Spleen (tissue), 11 donors: ENCODE results near the gene SLC8B1. TPM values are rescaled to one million over a fixed set of nuclear protein-coding genes. Genes with fewer than 3 reads are reported as not detected.

ENCODE experiments used
- DNase-seq: peaks from one replicate; pipeline ENCODE4 v3.0.0-alpha.2; 2020
- H3K27ac ChIP-seq, 8 donors: fragments of 200-600 bp; sonication (generic) in 7 of 8; 1 replicate in 4 of 8; 2 replicates in 4 of 8; pipeline versions ENCODE4 v1.5.0 to v1.8.0; 2016 to 2021; ENCODE audit warnings: inconsistent platforms in 4 of 8, mild to moderate bottlenecking in 4 of 8, moderate library complexity in 1 of 8
- H3K27me3 ChIP-seq, 7 donors: fragments of 200-600 bp; sonication (generic) in 6 of 7; replicated peaks in 1 of 7; 1 replicate in 4 of 7; 2 replicates in 3 of 7; pipeline versions ENCODE4 v1.5.0 to v1.8.0; 2016 to 2021; ENCODE audit warnings: inconsistent platforms in 3 of 7, mild to moderate bottlenecking in 1 of 7
- H3K36me3 ChIP-seq, 6 donors: fragments of 200-600 bp; sonication (generic) in 5 of 6; 1 replicate in 4 of 6; 2 replicates in 2 of 6; pipeline versions ENCODE4 v1.5.0 to v1.8.0; 2016 to 2021; ENCODE audit warnings: inconsistent platforms in 2 of 6
- H3K4me1 ChIP-seq, 6 donors: fragments of 200-600 bp; sonication (generic) in 5 of 6; 1 replicate in 3 of 6; 2 replicates in 3 of 6; pipeline versions ENCODE4 v1.5.0 to v1.8.0; 2016 to 2021; ENCODE audit warnings: inconsistent platforms in 3 of 6
- H3K4me3 ChIP-seq, 8 donors: fragments of 200-600 bp; sonication (generic) in 7 of 8; 1 replicate in 4 of 8; 2 replicates in 4 of 8; pipeline versions ENCODE4 v1.5.0 to v1.8.0; 2016 to 2021; ENCODE audit warnings: inconsistent platforms in 4 of 8, mild to moderate bottlenecking in 4 of 8, moderate library complexity in 2 of 8
- H3K9me3 ChIP-seq, 8 donors: fragments of 200-600 bp; sonication (generic) in 7 of 8; 1 replicate in 4 of 8; 2 replicates in 4 of 8; pipeline versions ENCODE4 v1.5.0 to v1.8.0; 2016 to 2021; ENCODE audit warnings: inconsistent platforms in 4 of 8
- POLR2A ChIP-seq, 3 donors: fragments of 450-650 bp; IDR thresholded peaks; one replicate each; pipeline ENCODE4 v1.5.1; 2017; ENCODE audit warnings: antibody characterized with exemption in 3 of 3, mild to moderate bottlenecking in 1 of 3
- POLR2AphosphoS5 ChIP-seq, 3 donors: sonication (generic); formaldehyde crosslinking; IDR thresholded peaks; one replicate each; pipeline ENCODE4 v1.5.1; 2017; ENCODE audit warnings: antibody characterized with exemption in 3 of 3
- WGBS, 5 donors: extraction: QIAGEN DNeasy Blood & Tissue Kit in 3 of 5; methylation state at CpG; one replicate each; pipeline versions ENCODE4 v1.1.5 to v1.1.7; 2013 to 2018; 5-methylcytosine and 5-hydroxymethylcytosine counted together
- intact Hi-C: fragments of 100-400 bp; cut with DNase I; formaldehyde crosslinking; loops from one replicate; pipeline ENCODE4 v1.15.0; 2023; ENCODE audit warnings: low total_unique reads
- polyA plus RNA-seq, 3 donors: library from polyadenylated mRNA; stranded (reverse); fragments of 200-250 nt; gene quantifications; one replicate each; pipeline ENCODE4 v1.2.1, GENCODE V29; 2013
- total RNA-seq, 7 donors: library from RNA; depleted of rRNA in 3 of 7; stranded (reverse); fragments of >200 nt in 3 of 7; fragmentation: NEBNext Ultra II Directional in 4 of 7; extraction: Animal tissue kit (Norgen Biotek cat#: 25700) in 4 of 7; gene quantifications; one replicate each; pipeline versions ENCODE4 v1.1.0 to v1.2.1, GENCODE V29; 2016 to 2021
- TF ChIP-seq, protein P1 (sequence below), 11 experiments: fragments of 200-600 bp in 7 of 11; fragments of 450-650 bp in 4 of 11; sonication (generic) in 4 of 11; IDR thresholded peaks in 8 of 11; conservative IDR thresholded peaks in 3 of 11; 1 replicate in 7 of 11; 2 replicates in 4 of 11; pipeline versions ENCODE4 v1.4.0 to v1.8.0; 2016 to 2021; ENCODE audit warnings: antibody characterized with exemption in 11 of 11, inconsistent platforms in 4 of 11, mild to moderate bottlenecking in 1 of 11
- donor health status: healthy with polysubstance abuse.
- donor health status: DM: no; HTN: no; CAD: no; lungs with moderate emphysema.
- donor health status: DM: no; HTN: no; CAD: no.
- donor health status: Bipolar disorder and iron deficiency.
- donor health status: healthy.
- donor health status: DM: no; HTN: no; CAD: no.
- donor health status: DM: yes; HTN: yes; CAD: no.

SLC8B1 gene
- total and polyA plus RNA-seq, 10 donors: 15.0 to 126 (median 71.1) TPM

DNA sequence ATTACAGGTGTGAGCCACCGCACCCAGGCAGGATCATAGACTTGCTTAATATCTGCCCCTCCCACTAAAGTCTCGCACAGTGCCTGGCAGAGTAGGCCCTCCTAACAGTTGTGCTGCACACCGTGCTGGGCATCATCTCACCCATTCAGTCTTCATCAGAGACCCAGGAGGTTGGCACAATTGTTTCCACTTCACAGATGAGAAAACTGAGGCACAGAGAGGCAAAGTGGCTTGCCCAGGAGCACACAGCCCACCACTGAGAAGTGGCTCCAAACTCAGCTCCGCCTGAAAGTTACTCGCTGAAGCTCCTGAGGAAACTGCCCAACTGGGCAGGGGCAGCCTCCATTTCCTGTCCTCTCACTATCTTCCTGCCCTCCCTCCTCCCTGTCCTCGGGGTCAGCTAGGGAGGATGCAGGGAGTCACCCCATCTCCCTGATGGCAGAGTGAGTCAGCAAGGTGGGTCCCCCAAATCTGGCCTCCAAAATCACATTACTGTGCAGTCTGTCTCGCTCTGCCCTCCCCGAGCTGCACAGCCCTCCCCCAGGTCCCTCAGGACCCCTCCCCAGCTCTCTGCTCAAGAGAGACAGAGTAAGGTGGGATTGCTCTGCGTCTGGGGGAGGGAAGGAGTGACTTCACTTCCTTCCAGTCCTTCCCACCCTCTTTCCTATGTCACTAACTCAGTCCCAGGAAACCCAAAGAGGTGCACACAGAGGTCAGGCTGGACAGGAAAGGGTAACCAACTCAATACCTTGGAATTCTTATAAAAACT is 5.7 kb downstream of the SLC8B1 start:
- DNase-seq: no peak
- peak overlapping the region in 1 of 8 donors; percentile 6 for H3K4me3 ChIP-seq
- H3K36me3 ChIP-seq: peaks cover 0 to 89% (median 21%) of the 10 kb centered on the region in 6 donors
- H3K4me1 ChIP-seq: peaks cover 17 to 96% (median 59%) of the 10 kb centered on the region in 6 donors
- peak overlapping the region in 7 of 8 donors; percentile 8 to 71 (median 44) for H3K27ac ChIP-seq
- intact Hi-C loops: loop anchor here (10.0 kb wide), 1 partner anchor 96 kb away; the partner anchor contains the start of gene SDSL
- H3K9me3 ChIP-seq: no peaks in the 10 kb centered on the region
- 66 to 76% (median 72%) methylated on average over 9 of the region's 9 CpGs for WGBS, 5 donors
- peak in 2 of 3 donors; percentile 30 to 42 for TF ChIP-seq POLR2AphosphoS5 (IDR thresholded peaks at IDR 0.05)
- TF ChIP-seq, protein P1, sequence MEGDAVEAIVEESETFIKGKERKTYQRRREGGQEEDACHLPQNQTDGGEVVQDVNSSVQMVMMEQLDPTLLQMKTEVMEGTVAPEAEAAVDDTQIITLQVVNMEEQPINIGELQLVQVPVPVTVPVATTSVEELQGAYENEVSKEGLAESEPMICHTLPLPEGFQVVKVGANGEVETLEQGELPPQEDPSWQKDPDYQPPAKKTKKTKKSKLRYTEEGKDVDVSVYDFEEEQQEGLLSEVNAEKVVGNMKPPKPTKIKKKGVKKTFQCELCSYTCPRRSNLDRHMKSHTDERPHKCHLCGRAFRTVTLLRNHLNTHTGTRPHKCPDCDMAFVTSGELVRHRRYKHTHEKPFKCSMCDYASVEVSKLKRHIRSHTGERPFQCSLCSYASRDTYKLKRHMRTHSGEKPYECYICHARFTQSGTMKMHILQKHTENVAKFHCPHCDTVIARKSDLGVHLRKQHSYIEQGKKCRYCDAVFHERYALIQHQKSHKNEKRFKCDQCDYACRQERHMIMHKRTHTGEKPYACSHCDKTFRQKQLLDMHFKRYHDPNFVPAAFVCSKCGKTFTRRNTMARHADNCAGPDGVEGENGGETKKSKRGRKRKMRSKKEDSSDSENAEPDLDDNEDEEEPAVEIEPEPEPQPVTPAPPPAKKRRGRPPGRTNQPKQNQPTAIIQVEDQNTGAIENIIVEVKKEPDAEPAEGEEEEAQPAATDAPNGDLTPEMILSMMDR (IDR thresholded peaks at IDR 0.05 in 8 of 11, conservative IDR thresholded peaks at IDR 0.05 in 3 of 11): no peak
- H3K27me3 ChIP-seq: no peaks in the 10 kb centered on the region

DNA sequence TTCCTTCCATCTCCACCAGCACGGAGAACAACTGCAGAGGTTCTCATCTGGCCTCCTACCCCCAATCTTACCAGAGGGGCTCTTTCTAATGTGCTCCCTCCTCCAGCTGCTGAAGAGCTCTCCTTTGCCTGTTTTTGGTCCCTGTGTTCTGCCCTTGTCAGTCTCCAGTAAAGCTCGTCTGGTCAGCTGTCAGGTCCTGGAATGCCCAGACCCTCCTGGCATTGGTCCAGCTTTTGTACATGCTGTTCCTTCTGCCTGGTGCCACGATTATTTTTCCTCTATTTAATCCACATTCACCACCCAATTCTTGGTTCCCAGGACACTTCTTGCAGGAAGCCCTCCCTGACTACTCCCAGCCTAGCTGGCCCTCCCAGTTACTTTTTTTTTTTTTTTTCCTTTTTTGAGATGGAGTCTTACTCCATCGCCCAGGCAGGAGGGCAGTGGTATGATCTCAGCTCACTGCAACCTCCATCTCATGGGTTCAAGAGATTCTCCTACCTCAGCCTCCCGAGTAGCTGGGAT is 6.5 kb downstream of the SLC8B1 start:
- Histone ChIP-seq H3K4me1 (peaks cover 17 to 89% (median 52%) of the 10 kb centered on the region in 6 donors), H3K9me3 (no peaks in the 10 kb centered on the region), H3K27ac (peak overlapping the region in 4 of 8 donors; percentile 8 to 71 (median 66)), H3K36me3 (peaks cover 0 to 97% (median 21%) of the 10 kb centered on the region in 6 donors), H3K27me3 (no peaks in the 10 kb centered on the region), H3K4me3 (no peak overlapping the region)
- intact Hi-C loops: loop anchor here (10.0 kb wide), 1 partner anchor 96 kb away; the partner anchor contains the start of gene SDSL
- 79 to 86% (median 80%) methylated on average over 5 of the region's 5 CpGs for WGBS, 5 donors
- DNase-seq: no peak
- TF ChIP-seq POLR2A (IDR thresholded peaks at IDR 0.05) (no peak), POLR2AphosphoS5 (IDR thresholded peaks at IDR 0.05) (no peak)
- TF ChIP-seq, protein P1 (IDR thresholded peaks at IDR 0.05 in 8 of 11, conservative IDR thresholded peaks at IDR 0.05 in 3 of 11): no peak

DNA sequence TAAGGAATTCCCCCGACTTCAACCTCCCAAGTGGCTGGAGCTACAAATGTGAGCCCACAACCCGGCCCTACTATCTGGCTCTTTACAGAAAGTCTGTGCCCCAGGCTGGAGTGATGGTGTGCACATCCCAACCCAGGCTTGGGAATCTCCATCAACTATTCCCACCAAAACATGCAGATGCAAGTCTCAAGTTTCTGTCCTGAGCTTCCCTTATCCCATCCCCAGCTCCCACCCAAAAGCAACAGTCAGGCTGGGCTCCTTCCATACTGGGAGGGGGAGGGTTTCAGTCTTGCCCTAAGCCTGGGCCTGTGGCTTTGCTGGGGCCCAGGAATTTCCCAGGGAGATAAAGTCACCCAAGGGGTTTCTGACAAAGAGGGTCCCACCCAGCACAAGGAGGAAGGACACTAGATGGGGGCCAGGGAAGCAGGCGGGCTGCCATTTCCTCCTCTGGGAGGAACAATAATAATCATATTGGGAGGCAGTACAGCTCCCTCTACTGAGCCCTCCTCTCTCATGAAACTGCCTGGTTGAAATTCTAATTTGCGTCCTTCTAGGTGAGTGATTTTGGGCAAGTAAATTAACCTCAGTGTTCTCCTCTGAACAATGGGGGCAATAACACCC is 8.0 kb downstream of the SLC8B1 start:
- peaks cover 0 to 100% (median 19%) of the 10 kb centered on the region in 6 donors for H3K36me3 ChIP-seq
- peak overlapping the region; percentile 6 to 72 (median 57) for H3K27ac ChIP-seq
- no peaks in the 10 kb centered on the region for H3K27me3 ChIP-seq
- no peak for DNase-seq
- TF ChIP-seq POLR2A (IDR thresholded peaks at IDR 0.05): no peak
- TF ChIP-seq, protein P1 (IDR thresholded peaks at IDR 0.05 in 8 of 11, conservative IDR thresholded peaks at IDR 0.05 in 3 of 11): no peak
- TF ChIP-seq POLR2AphosphoS5 (IDR thresholded peaks at IDR 0.05): no peak
- H3K9me3 ChIP-seq: peaks cover 0 to 3% (median 0%) of the 10 kb centered on the region in 8 donors
- H3K4me3 ChIP-seq: no peak overlapping the region
- 67 to 79% (median 69%) methylated on average over 4 of the region's 4 CpGs for WGBS, 5 donors
- H3K4me1 ChIP-seq: peaks cover 10 to 83% (median 37%) of the 10 kb centered on the region in 6 donors
- intact Hi-C loops: loop anchor here (10.0 kb wide), 1 partner anchor 98 kb away; the partner anchor contains the start of gene SDSL
